ENCODE data around the gene KANTR.

The KANTR gene

GRCh38 chrX:53115550-53115874 is 21.6 kb downstream of the KANTR start:
- no peak for TF ChIP-seq CTCF (conservative IDR thresholded peaks at IDR 0.05)
- no peak overlapping the region for H3K27ac ChIP-seq

GRCh38 chrX:53116101-53116500 is 22.2 kb downstream of the KANTR start:
- H3K27ac ChIP-seq = no peak overlapping the region
- no peak for TF ChIP-seq CTCF (conservative IDR thresholded peaks at IDR 0.05)

GRCh38 chrX:53122013-53122412 is 28.1 kb downstream of the KANTR start:
- H3K27ac ChIP-seq = no peak overlapping the region
- TF ChIP-seq CTCF (conservative IDR thresholded peaks at IDR 0.05) = no peak

GRCh38 chrX:53125506-53125905 is 31.6 kb downstream of the KANTR start:
- H3K27ac ChIP-seq = no peak overlapping the region
- no peak for TF ChIP-seq CTCF (conservative IDR thresholded peaks at IDR 0.05)

- no peak overlapping the region for H3K27ac ChIP-seq
- TF ChIP-seq CTCF (conservative IDR thresholded peaks at IDR 0.05) = no peak
Measured at GRCh38 chrX:53126377-53126776, 32.4 kb downstream of the KANTR start.

GRCh38 chrX:53128097-53128749 is 34.3 kb downstream of the KANTR start:
- no peak overlapping the region for H3K27ac ChIP-seq
- TF ChIP-seq CTCF (conservative IDR thresholded peaks at IDR 0.05) = no peak

- no peak overlapping the region for H3K27ac ChIP-seq
- TF ChIP-seq CTCF (conservative IDR thresholded peaks at IDR 0.05) = no peak
Measured at GRCh38 chrX:53133400-53133799, 39.5 kb downstream of the KANTR start.

Data from VCaP (cell line).